Central memory CD8-positive, alpha-beta T cell (primary cell): Measurements from ENCODE around the gene RP9.
"Not testable (repeated sequence)": the region's sequence is repeated elsewhere in the genome, so short reads cannot be mapped to it uniquely, and the experiment has no call there.

Source experiments
- ATAC-seq: fragments of 150-1000 bp; cut with Tn5 transposase; replicated peaks from 2 replicates; pipeline ENCODE4 v1.10.0; 2022; ENCODE audit warnings: mild to moderate bottlenecking, moderate FRiP score, moderate number of reproducible peaks; ENCODE audit not compliant: poor library complexity, severe bottlenecking; ENCODE audit errors: extremely low read depth
- DNase-seq, 2 donors: peaks; one replicate each; pipeline ENCODE4 v3.0.0; 2021; ENCODE audit warnings: low spot score in 2 of 2
- H3K27ac Mint-ChIP-seq: one replicate; pipeline ENCODE4 v1.8.0; 2022; ENCODE audit warnings: low read depth, mild to moderate bottlenecking, moderate library complexity, mixed read lengths
- H3K27me3 Mint-ChIP-seq: one replicate; pipeline ENCODE4 v1.8.0; 2022; ENCODE audit warnings: mixed read lengths
- H3K36me3 Mint-ChIP-seq: one replicate; pipeline ENCODE4 v1.8.0; 2022; ENCODE audit warnings: mild to moderate bottlenecking, moderate library complexity, mixed read lengths; ENCODE audit not compliant: insufficient read depth
- H3K4me1 Mint-ChIP-seq: one replicate; pipeline ENCODE4 v1.8.0; 2022; ENCODE audit warnings: mixed read lengths
- H3K4me3 Mint-ChIP-seq: one replicate; pipeline ENCODE4 v1.8.0; 2022; ENCODE audit warnings: mild to moderate bottlenecking, moderate library complexity, mixed read lengths
- H3K9me3 Mint-ChIP-seq: one replicate; pipeline ENCODE4 v1.8.0; 2022; ENCODE audit warnings: mixed read lengths

The RP9 gene

GRCh38 chr7:33094745-33095275 lies 14.4 kb downstream of the RP9 start:
- H3K27me3 Mint-ChIP-seq, H3K4me3 Mint-ChIP-seq, DNase-seq, H3K4me1 Mint-ChIP-seq, ATAC-seq, H3K9me3 Mint-ChIP-seq: not testable (repeated sequence)
- H3K27ac Mint-ChIP-seq = peak overlapping the region; percentile 75
- peaks cover 46% of the 10 kb centered on the region for H3K36me3 Mint-ChIP-seq

GRCh38 chr7:33093266-33093665 lies 15.9 kb downstream of the RP9 start:
- ATAC-seq (no peak), DNase-seq (no peak)
- H3K4me1 Mint-ChIP-seq = peaks cover 5% of the 10 kb centered on the region
- H3K27me3 Mint-ChIP-seq = no peaks in the 10 kb centered on the region
- H3K4me3 Mint-ChIP-seq = no peak overlapping the region
- no peak overlapping the region for H3K27ac Mint-ChIP-seq
- peaks cover 35% of the 10 kb centered on the region for H3K36me3 Mint-ChIP-seq
- H3K9me3 Mint-ChIP-seq = no peaks in the 10 kb centered on the region

- Mint-ChIP-seq H3K9me3 (no peaks in the 10 kb centered on the region), H3K27ac (no peak overlapping the region), H3K36me3 (peaks cover 20% of the 10 kb centered on the region), H3K4me1 (peaks cover 5% of the 10 kb centered on the region), H3K4me3 (no peak overlapping the region), H3K27me3 (no peaks in the 10 kb centered on the region)
- no peak for DNase-seq
- no peak for ATAC-seq
Observed at GRCh38 chr7:33091641-33092191, 17.5 kb downstream of the RP9 start.

GRCh38 chr7:33091111-33091531 lies 18.1 kb downstream of the RP9 start:
- Mint-ChIP-seq H3K36me3 (peaks cover 14% of the 10 kb centered on the region), H3K27ac (no peak overlapping the region), H3K9me3 (no peaks in the 10 kb centered on the region), H3K4me3 (no peak overlapping the region), H3K27me3 (no peaks in the 10 kb centered on the region), H3K4me1 (peaks cover 5% of the 10 kb centered on the region)
- ATAC-seq (no peak), DNase-seq (no peak)

GRCh38 chr7:33089142-33089541 lies 20.1 kb downstream of the RP9 start:
- no peaks in the 10 kb centered on the region for H3K9me3 Mint-ChIP-seq
- peaks cover 5% of the 10 kb centered on the region for H3K4me1 Mint-ChIP-seq
- no peak overlapping the region for H3K4me3 Mint-ChIP-seq
- no peak for ATAC-seq
- no peak for DNase-seq
- peaks cover 11% of the 10 kb centered on the region for H3K27me3 Mint-ChIP-seq
- peak overlapping the region; percentile 26 for H3K27ac Mint-ChIP-seq
- H3K36me3 Mint-ChIP-seq = peaks cover 1% of the 10 kb centered on the region

GRCh38 chr7:33087858-33088257 lies 21.3 kb downstream of the RP9 start:
- Mint-ChIP-seq H3K4me3 (no peak overlapping the region), H3K27me3 (peaks cover 11% of the 10 kb centered on the region), H3K36me3 (no peaks in the 10 kb centered on the region), H3K27ac (no peak overlapping the region), H3K4me1 (peaks cover 3% of the 10 kb centered on the region), H3K9me3 (no peaks in the 10 kb centered on the region)
- DNase-seq (no peak), ATAC-seq (no peak)

- no peaks in the 10 kb centered on the region for H3K36me3 Mint-ChIP-seq
- H3K4me1 Mint-ChIP-seq = no peaks in the 10 kb centered on the region
- H3K9me3 Mint-ChIP-seq = no peaks in the 10 kb centered on the region
- no peak for ATAC-seq
- DNase-seq = no peak
- H3K27me3 Mint-ChIP-seq = peaks cover 11% of the 10 kb centered on the region
- no peak overlapping the region for H3K4me3 Mint-ChIP-seq
- H3K27ac Mint-ChIP-seq = no peak overlapping the region
Observed at GRCh38 chr7:33087356-33087755, 21.8 kb downstream of the RP9 start.

- no peak for ATAC-seq
- Mint-ChIP-seq H3K4me3 (no peak overlapping the region), H3K36me3 (no peaks in the 10 kb centered on the region), H3K27me3 (peaks cover 19% of the 10 kb centered on the region), H3K27ac (no peak overlapping the region), H3K4me1 (peaks cover 11% of the 10 kb centered on the region), H3K9me3 (no peaks in the 10 kb centered on the region)
- DNase-seq = no peak
Observed at GRCh38 chr7:33079763-33080690, 29.2 kb downstream of the RP9 start.

GRCh38 chr7:33079096-33079495 lies 30.1 kb downstream of the RP9 start:
- Mint-ChIP-seq H3K4me3 (no peak overlapping the region), H3K27me3 (peaks cover 11% of the 10 kb centered on the region), H3K4me1 (peaks cover 11% of the 10 kb centered on the region), H3K9me3 (no peaks in the 10 kb centered on the region), H3K27ac (no peak overlapping the region), H3K36me3 (no peaks in the 10 kb centered on the region)
- ATAC-seq (no peak), DNase-seq (no peak)

GRCh38 chr7:33076737-33077136 lies 32.5 kb downstream of the RP9 start:
- ATAC-seq = no peak
- H3K9me3 Mint-ChIP-seq = no peaks in the 10 kb centered on the region
- DNase-seq = no peak
- H3K36me3 Mint-ChIP-seq = no peaks in the 10 kb centered on the region
- peaks cover 11% of the 10 kb centered on the region for H3K4me1 Mint-ChIP-seq
- H3K4me3 Mint-ChIP-seq = no peak overlapping the region
- H3K27me3 Mint-ChIP-seq = peaks cover 34% of the 10 kb centered on the region
- H3K27ac Mint-ChIP-seq = no peak overlapping the region

- H3K27me3 Mint-ChIP-seq = peaks cover 42% of the 10 kb centered on the region
- no peaks in the 10 kb centered on the region for H3K9me3 Mint-ChIP-seq
- DNase-seq (no peak), ATAC-seq (no peak)
- no peak overlapping the region for H3K27ac Mint-ChIP-seq
- H3K36me3 Mint-ChIP-seq = no peaks in the 10 kb centered on the region
- H3K4me1 Mint-ChIP-seq = peaks cover 11% of the 10 kb centered on the region
- no peak overlapping the region for H3K4me3 Mint-ChIP-seq
Observed at GRCh38 chr7:33075818-33076518, 33.2 kb downstream of the RP9 start.

- Mint-ChIP-seq H3K9me3 (no peaks in the 10 kb centered on the region), H3K4me1 (peaks cover 11% of the 10 kb centered on the region), H3K27ac (no peak overlapping the region), H3K4me3 (no peak overlapping the region), H3K27me3 (peaks cover 43% of the 10 kb centered on the region), H3K36me3 (no peaks in the 10 kb centered on the region)
- DNase-seq (no peak), ATAC-seq (no peak)
Observed at GRCh38 chr7:33073243-33073642, 36.0 kb downstream of the RP9 start.
